GM23338 (cell line): ENCODE measurements around the gene FCRL5. TPM values are rescaled to one million over a fixed set of nuclear protein-coding genes. Genes with fewer than 3 reads are reported as not detected.

Experiments
- ATAC-seq: fragments of 200-7000 bp; cut with Tn5 transposase; 3 replicates; pipeline ENCODE4 v1.9.1; 2020
- DNase-seq: peaks from one replicate; pipeline ENCODE4 v3.0.0-alpha.2; 2015; ENCODE audit warnings: low spot score
- H2AFZ ChIP-seq: fragments of 200-600 bp; sonication (generic); 2 replicates; pipeline ENCODE4 v1.8.0; 2016; ENCODE audit warnings: antibody characterized with exemption, mild to moderate bottlenecking, moderate library complexity
- H3F3A ChIP-seq: fragments of 200-600 bp; sonication (generic); replicated peaks from 2 replicates; pipeline ENCODE4 v1.8.0; 2017; ENCODE audit warnings: antibody characterized with exemption, mixed run types, low read depth
- H3K27ac ChIP-seq: fragments of 200-600 bp; sonication (generic); 2 replicates; pipeline ENCODE4 v1.6.1; 2016; ENCODE audit warnings: low read depth
- H3K27me3 ChIP-seq: fragments of 200-600 bp; sonication (generic); 2 replicates; pipeline ENCODE4 v1.8.0; 2016; ENCODE audit warnings: mild to moderate bottlenecking, mixed run types, moderate library complexity; ENCODE audit not compliant: insufficient read depth
- H3K36me3 ChIP-seq: fragments of 200-600 bp; sonication (generic); 2 replicates; pipeline ENCODE4 v1.8.0; 2016; ENCODE audit warnings: mild to moderate bottlenecking; ENCODE audit not compliant: insufficient read depth
- H3K4me1 ChIP-seq: fragments of 200-600 bp; sonication (generic); 2 replicates; pipeline ENCODE4 v1.8.0; 2016; ENCODE audit warnings: mild to moderate bottlenecking, moderate library complexity; ENCODE audit not compliant: insufficient read depth
- H3K4me2 ChIP-seq: fragments of 200-600 bp; sonication (generic); 2 replicates; pipeline ENCODE4 v1.7.1; 2017; ENCODE audit warnings: mixed run types
- H3K4me3 ChIP-seq: fragments of 200-600 bp; sonication (generic); 2 replicates; pipeline ENCODE4 v1.6.1; 2016; ENCODE audit warnings: mixed run types
- H3K79me2 ChIP-seq: fragments of 200-600 bp; sonication (generic); replicated peaks from 2 replicates; pipeline ENCODE4 v1.8.0; 2017; ENCODE audit warnings: mild to moderate bottlenecking; ENCODE audit not compliant: insufficient read depth
- H3K9me2 ChIP-seq: fragments of 200-600 bp; sonication (generic); 2 replicates; pipeline ENCODE4 v1.8.0; 2017; ENCODE audit not compliant: insufficient read depth
- H4K20me1 ChIP-seq: fragments of 200-600 bp; sonication (generic); replicated peaks from 2 replicates; pipeline ENCODE4 v1.8.0; 2017; ENCODE audit warnings: mild to moderate bottlenecking; ENCODE audit not compliant: insufficient read depth
- H3K27ac Mint-ChIP-seq: 2 replicates; pipeline ENCODE4 v1.8.0; 2020; ENCODE audit warnings: inconsistent platforms, mild to moderate bottlenecking, moderate library complexity, mixed read lengths
- H3K27me3 Mint-ChIP-seq: 3 replicates; pipeline ENCODE4 v1.8.0; 2022; ENCODE audit warnings: low read depth, mild to moderate bottlenecking, moderate library complexity, mixed read lengths, inconsistent platforms; ENCODE audit not compliant: insufficient read depth, poor library complexity
- H3K36me3 Mint-ChIP-seq: 3 replicates; pipeline ENCODE4 v1.8.0; 2021; ENCODE audit warnings: low read depth, mild to moderate bottlenecking, inconsistent platforms, moderate library complexity, mixed read lengths
- H3K4me1 Mint-ChIP-seq: 3 replicates; pipeline ENCODE4 v1.8.0; 2020; ENCODE audit warnings: mild to moderate bottlenecking, inconsistent platforms, mixed read lengths
- H3K4me3 Mint-ChIP-seq: 3 replicates; pipeline ENCODE4 v1.8.0; 2021; ENCODE audit warnings: moderate library complexity, mild to moderate bottlenecking, inconsistent platforms, mixed read lengths
- H3K9me3 Mint-ChIP-seq: 3 replicates; pipeline ENCODE4 v1.8.0; 2020; ENCODE audit warnings: moderate library complexity, mild to moderate bottlenecking, inconsistent platforms, mixed read lengths
- CTCF ChIP-seq, 2 experiments: fragments of 200-600 bp in 1 of 2; sonication (generic) in 1 of 2; conservative IDR thresholded peaks; 2 replicates each; pipeline versions ENCODE4 v1.5.1 to v1.6.1; 2016 to 2017; ENCODE audit warnings: antibody characterized with exemption in 2 of 2, low read depth in 2 of 2, mild to moderate bottlenecking in 2 of 2, moderate library complexity in 1 of 2
- ETS1 ChIP-seq: IDR thresholded peaks from 2 replicates; pipeline ENCODE4 v1.6.1; 2016; ENCODE audit warnings: antibody characterized with exemption
- NANOG ChIP-seq: IDR thresholded peaks from 2 replicates; pipeline ENCODE4 v1.6.1; 2016; ENCODE audit warnings: antibody characterized with exemption, borderline replicate concordance
- POLR2AphosphoS5 ChIP-seq: IDR thresholded peaks from 2 replicates; pipeline ENCODE4 v1.6.1; 2016; ENCODE audit warnings: antibody characterized with exemption, low read depth
- STAT1 ChIP-seq: IDR thresholded peaks from one replicate; pipeline ENCODE4 v1.6.1; 2016; ENCODE audit warnings: antibody characterized with exemption; ENCODE audit not compliant: unreplicated experiment
- ZNF331 ChIP-seq: fragments of 250-450 bp; sonication (Bioruptor Pico); IDR thresholded peaks from 2 replicates; pipeline ENCODE4 v1.5.0; 2020; ENCODE audit warnings: low read depth, mild to moderate bottlenecking, moderate library complexity
- ZNF462 ChIP-seq: fragments of 250-450 bp; sonication (Bioruptor Pico); IDR thresholded peaks from 2 replicates; pipeline ENCODE4 v1.5.0; 2020; ENCODE audit warnings: mild to moderate bottlenecking, moderate library complexity
- polyA plus RNA-seq: library from polyadenylated mRNA; unstranded; fragments of >200 nt; fragmentation: Nextera tagmentation; extraction: Ambion mirVana; gene quantifications from 2 replicates; pipeline ENCODE4 v1.2.1, GENCODE V29; 2016
- total RNA-seq: library from RNA; depleted of rRNA; stranded (reverse); fragments of >200 nt; shearing (Covaris generic); gene quantifications from 2 replicates; pipeline ENCODE4 v1.2.3, GENCODE V29; 2014
- TF ChIP-seq, protein P1 (sequence below): IDR thresholded peaks from one replicate; pipeline ENCODE4 v1.6.1; 2018; ENCODE audit warnings: antibody characterized with exemption; ENCODE audit not compliant: unreplicated experiment

Gene FCRL5
- total and polyA plus RNA-seq, 2 experiments from 2014 or later = 0.79 to 2.8 TPM

DNA sequence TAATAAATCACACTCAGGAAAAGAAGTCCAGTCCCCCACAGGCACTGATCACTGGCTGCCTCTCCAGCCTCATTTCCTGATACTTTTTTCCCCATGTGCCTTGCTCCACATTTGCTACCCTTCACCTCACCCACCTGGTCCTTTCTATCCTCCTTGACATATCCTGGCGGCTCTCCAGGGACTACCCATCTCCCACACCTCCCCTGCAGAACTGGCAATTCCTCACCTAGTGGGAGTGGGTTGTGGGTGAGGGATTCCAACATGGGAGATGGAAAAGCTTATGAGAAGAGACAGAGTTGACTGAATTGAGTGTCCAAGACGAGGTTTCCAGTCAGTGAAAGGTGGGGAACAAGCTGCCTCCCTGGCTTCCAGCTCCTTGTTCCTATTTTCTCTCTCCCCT, 69.6 kb downstream of the FCRL5 start:
- no peaks in the 10 kb centered on the region; the same call in 2 of the 3 replicates for H3K4me1 Mint-ChIP-seq
- no peaks in the 10 kb centered on the region; the same call in 2 of the 3 replicates for H3K36me3 Mint-ChIP-seq
- H3K27ac Mint-ChIP-seq = no peak overlapping the region
- no peak overlapping the region for H3K4me2 ChIP-seq
- H3K9me2 ChIP-seq = peaks cover 3% of the 10 kb centered on the region; the same call in 1 of the 2 replicates
- no peaks in the 10 kb centered on the region for H3F3A ChIP-seq
- peaks cover 3% of the 10 kb centered on the region for H3K27me3 Mint-ChIP-seq
- no peak for ATAC-seq
- no peaks in the 10 kb centered on the region for H3K9me3 Mint-ChIP-seq
- no peak for TF ChIP-seq ZNF331 (CRISPR knock-in tag)
- TF ChIP-seq, protein P1, sequence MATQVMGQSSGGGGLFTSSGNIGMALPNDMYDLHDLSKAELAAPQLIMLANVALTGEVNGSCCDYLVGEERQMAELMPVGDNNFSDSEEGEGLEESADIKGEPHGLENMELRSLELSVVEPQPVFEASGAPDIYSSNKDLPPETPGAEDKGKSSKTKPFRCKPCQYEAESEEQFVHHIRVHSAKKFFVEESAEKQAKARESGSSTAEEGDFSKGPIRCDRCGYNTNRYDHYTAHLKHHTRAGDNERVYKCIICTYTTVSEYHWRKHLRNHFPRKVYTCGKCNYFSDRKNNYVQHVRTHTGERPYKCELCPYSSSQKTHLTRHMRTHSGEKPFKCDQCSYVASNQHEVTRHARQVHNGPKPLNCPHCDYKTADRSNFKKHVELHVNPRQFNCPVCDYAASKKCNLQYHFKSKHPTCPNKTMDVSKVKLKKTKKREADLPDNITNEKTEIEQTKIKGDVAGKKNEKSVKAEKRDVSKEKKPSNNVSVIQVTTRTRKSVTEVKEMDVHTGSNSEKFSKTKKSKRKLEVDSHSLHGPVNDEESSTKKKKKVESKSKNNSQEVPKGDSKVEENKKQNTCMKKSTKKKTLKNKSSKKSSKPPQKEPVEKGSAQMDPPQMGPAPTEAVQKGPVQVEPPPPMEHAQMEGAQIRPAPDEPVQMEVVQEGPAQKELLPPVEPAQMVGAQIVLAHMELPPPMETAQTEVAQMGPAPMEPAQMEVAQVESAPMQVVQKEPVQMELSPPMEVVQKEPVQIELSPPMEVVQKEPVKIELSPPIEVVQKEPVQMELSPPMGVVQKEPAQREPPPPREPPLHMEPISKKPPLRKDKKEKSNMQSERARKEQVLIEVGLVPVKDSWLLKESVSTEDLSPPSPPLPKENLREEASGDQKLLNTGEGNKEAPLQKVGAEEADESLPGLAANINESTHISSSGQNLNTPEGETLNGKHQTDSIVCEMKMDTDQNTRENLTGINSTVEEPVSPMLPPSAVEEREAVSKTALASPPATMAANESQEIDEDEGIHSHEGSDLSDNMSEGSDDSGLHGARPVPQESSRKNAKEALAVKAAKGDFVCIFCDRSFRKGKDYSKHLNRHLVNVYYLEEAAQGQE = no peak
- TF ChIP-seq CTCF (conservative IDR thresholded peaks at IDR 0.05; ENCODE audit: low read depth in 2 of 2) = no peak
- TF ChIP-seq NANOG = no peak
- TF ChIP-seq ETS1 = no peak
- TF ChIP-seq STAT1 = no peak
- H3K27ac ChIP-seq = no peak overlapping the region
- DNase-seq = no peak
- no peak overlapping the region for H3K4me3 Mint-ChIP-seq
- no peak overlapping the region for H3K4me3 ChIP-seq
- no peaks in the 10 kb centered on the region for H3K4me1 ChIP-seq
- H3K27me3 ChIP-seq = no peaks in the 10 kb centered on the region
- H4K20me1 ChIP-seq = no peaks in the 10 kb centered on the region
- H3K36me3 ChIP-seq = no peaks in the 10 kb centered on the region
- no peak overlapping the region; the same call in 1 of the 2 replicates for H2AFZ ChIP-seq
- no peaks in the 10 kb centered on the region for H3K79me2 ChIP-seq

GRCh38 chr1:157482174-157482573, 70.1 kb downstream of the FCRL5 start:
- peaks cover 4% of the 10 kb centered on the region for H3K9me2 ChIP-seq
- Mint-ChIP-seq H3K27me3 (peaks cover 5% of the 10 kb centered on the region), H3K36me3 (peaks cover under 1% of the 10 kb centered on the region; the same call in 1 of the 3 replicates), H3K27ac (no peak overlapping the region), H3K4me3 (no peak overlapping the region), H3K9me3 (peaks cover 2% of the 10 kb centered on the region; the same call in 1 of the 3 replicates), H3K4me1 (no peaks in the 10 kb centered on the region; the same call in 2 of the 3 replicates)
- H3K4me2 ChIP-seq = no peak overlapping the region
- no peak overlapping the region for H3K27ac ChIP-seq
- no peaks in the 10 kb centered on the region for H3K79me2 ChIP-seq
- H3F3A ChIP-seq = no peaks in the 10 kb centered on the region
- no peak overlapping the region for H3K4me3 ChIP-seq
- DNase-seq = no peak
- H3K4me1 ChIP-seq = no peaks in the 10 kb centered on the region
- H3K27me3 ChIP-seq = no peaks in the 10 kb centered on the region
- no peak for ATAC-seq
- H2AFZ ChIP-seq = 0 out of 2 replicates have a peak overlapping the region, but pooled peaks have one; percentile 52
- H3K36me3 ChIP-seq = no peaks in the 10 kb centered on the region
- no peaks in the 10 kb centered on the region for H4K20me1 ChIP-seq
- no peak for TF ChIP-seq ZNF331 (CRISPR knock-in tag)
- no peak for TF ChIP-seq POLR2AphosphoS5
- TF ChIP-seq STAT1 = no peak
- TF ChIP-seq ZNF462 = no peak
